Astrocyte of the spinal cord (primary cell): ENCODE results near the gene RUBCN.

Experiments
- DNase-seq: peaks from one replicate; pipeline ENCODE4 v3.0.0; 2011; ENCODE audit warnings: low read depth, low spot score
- H3K4me3 ChIP-seq: 2 replicates; pipeline ENCODE4 v1.5.1; 2011; ENCODE audit warnings: low read depth, mild to moderate bottlenecking, low read length, moderate library complexity
- in situ Hi-C: cut with HindIII; loops from 2 replicates; pipeline ENCODE4 v1.10.0; 2017; ENCODE audit warnings: low sequenced_read_pairs
- TF ChIP-seq, protein P1 (sequence below): IDR thresholded peaks from 2 replicates; pipeline ENCODE4 v1.5.1; 2012; ENCODE audit warnings: low read depth, mild to moderate bottlenecking, low read length, inconsistent platforms

Gene RUBCN

GRCh38 chr3:197709135-197709534, 27.6 kb downstream of the RUBCN start:
- TF ChIP-seq, protein P1, sequence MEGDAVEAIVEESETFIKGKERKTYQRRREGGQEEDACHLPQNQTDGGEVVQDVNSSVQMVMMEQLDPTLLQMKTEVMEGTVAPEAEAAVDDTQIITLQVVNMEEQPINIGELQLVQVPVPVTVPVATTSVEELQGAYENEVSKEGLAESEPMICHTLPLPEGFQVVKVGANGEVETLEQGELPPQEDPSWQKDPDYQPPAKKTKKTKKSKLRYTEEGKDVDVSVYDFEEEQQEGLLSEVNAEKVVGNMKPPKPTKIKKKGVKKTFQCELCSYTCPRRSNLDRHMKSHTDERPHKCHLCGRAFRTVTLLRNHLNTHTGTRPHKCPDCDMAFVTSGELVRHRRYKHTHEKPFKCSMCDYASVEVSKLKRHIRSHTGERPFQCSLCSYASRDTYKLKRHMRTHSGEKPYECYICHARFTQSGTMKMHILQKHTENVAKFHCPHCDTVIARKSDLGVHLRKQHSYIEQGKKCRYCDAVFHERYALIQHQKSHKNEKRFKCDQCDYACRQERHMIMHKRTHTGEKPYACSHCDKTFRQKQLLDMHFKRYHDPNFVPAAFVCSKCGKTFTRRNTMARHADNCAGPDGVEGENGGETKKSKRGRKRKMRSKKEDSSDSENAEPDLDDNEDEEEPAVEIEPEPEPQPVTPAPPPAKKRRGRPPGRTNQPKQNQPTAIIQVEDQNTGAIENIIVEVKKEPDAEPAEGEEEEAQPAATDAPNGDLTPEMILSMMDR = no peak
- no peak overlapping the region for H3K4me3 ChIP-seq
- no peak for DNase-seq
- in situ Hi-C loops = no loop called here

DNA sequence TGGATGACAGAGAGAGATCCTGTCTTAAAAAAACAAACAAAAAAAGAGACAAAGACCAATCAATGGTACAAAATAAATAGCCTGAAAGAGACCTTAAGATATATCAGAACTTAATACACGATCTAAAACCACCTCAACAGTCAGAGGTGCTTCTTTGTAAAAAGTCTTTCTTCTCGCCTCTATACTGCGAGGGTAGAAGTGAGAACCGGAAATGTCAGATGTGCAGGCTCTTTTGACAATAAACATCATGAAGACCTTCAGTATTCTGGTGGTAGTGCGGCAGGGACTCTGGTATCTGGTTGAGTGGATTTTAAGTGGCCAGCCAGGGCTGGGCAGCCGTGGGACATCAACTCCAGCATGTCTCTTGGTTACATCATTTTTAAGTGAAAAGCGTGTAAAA, 30.0 kb downstream of the RUBCN start:
- no peak for DNase-seq
- TF ChIP-seq, protein P1 = no peak
- in situ Hi-C loops = no loop called here

GRCh38 chr3:197701841-197702240, 34.9 kb downstream of the RUBCN start:
- in situ Hi-C loops = no loop called here
- no peak for DNase-seq
- TF ChIP-seq, protein P1 = no peak
- no peak overlapping the region for H3K4me3 ChIP-seq

More for the DNA sequence above, 30.0 kb downstream of the RUBCN start:
- H3K4me3 ChIP-seq = no peak overlapping the region

- TF ChIP-seq, protein P1 = no peak
- no peak overlapping the region for H3K4me3 ChIP-seq
- no peak for DNase-seq
- in situ Hi-C loops = no loop called here
Observed at GRCh38 chr3:197700095-197700494, 36.6 kb downstream of the RUBCN start.

DNA sequence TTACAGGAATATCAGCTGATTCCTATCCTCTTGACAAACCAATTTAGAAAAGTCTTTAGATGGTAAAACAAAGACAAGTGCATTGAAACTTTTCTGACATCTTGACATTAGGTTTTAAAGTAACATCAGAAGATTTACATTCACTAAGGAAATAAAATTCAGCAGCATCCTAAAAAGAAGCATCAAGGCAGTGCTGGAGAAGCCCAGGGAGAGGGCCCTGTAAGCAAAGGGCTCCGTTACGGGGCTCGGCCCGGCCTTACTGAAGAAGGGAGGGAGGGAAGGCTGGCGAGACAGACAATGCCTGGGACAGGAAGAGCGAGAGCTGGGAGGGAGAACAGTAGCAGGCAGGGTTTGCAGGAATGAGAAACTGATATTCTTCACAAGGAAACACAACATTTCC, 39.3 kb downstream of the RUBCN start:
- DNase-seq = no peak
- TF ChIP-seq, protein P1 = no peak
- in situ Hi-C loops = no loop called here
- no peak overlapping the region for H3K4me3 ChIP-seq

DNA sequence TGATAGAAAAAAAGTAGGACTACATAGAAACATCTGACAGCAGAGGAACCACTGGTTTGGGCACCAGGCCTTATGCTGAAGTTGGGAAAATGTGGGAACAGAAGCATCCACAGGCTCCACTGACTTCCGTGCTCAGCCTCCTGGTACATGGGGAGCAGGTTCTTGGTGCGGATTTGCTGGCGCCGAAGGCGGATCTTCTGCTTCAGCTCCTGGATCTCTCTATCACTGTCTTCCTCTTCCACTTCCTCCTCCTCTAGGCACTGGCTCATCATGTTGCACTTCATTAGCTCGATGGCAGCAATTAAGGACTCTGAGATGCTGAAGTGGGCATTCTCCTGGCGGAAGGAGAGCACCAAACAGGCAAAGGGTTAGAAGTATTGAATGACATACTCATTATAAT, 42.5 kb downstream of the RUBCN start:
- no peak for DNase-seq
- in situ Hi-C loops = no loop called here
- no peak overlapping the region for H3K4me3 ChIP-seq
- TF ChIP-seq, protein P1 = no peak

DNA sequence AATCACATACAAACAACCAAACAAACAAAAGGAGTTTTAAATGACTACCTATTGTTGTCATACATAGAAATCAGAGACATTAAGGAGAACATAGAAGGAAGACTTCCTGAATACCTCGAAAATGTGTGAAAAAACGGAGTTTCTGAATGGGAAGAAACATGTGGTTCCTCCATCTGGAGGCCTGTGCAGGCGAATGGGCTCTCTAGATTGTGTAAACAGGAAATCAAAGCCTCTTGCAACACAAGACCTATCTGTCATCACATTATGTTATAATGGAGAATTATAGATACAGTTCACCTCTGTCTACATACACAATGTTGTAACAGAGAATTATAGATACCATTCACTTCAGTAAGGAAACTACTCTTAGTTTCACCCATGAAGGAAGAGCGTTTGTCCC, 44.1 kb downstream of the RUBCN start:
- TF ChIP-seq, protein P1 = no peak
- DNase-seq = no peak
- no peak overlapping the region for H3K4me3 ChIP-seq
- in situ Hi-C loops = no loop called here
